SK-N-SH (cell line): ENCODE results near the gene NFRKB. TPM values are rescaled to one million over a fixed set of nuclear protein-coding genes. Genes with fewer than 3 reads are reported as not detected.

Source experiments
- CTCF ChIA-PET: fragments of 300-600, 350-600 bp; formaldehyde crosslinking; extraction: SDS; loops from one replicate; lab custom pipeline; 2021; lab: Yijun Ruan, JAX
- POLR2A ChIA-PET: fragments of 350-600 bp; sonication (Branson Sonifier 250); formaldehyde crosslinking; extraction: SDS; loops from one replicate; lab custom pipeline; 2020; ENCODE audit warnings: antibody characterized with exemption, inconsistent platforms; lab: Yijun Ruan, JAX
- DNase-seq: peaks from one replicate; pipeline ENCODE4 v3.0.0; 2012
- H2AFZ ChIP-seq: fragments of 200-600 bp; sonication (generic); 2 replicates; pipeline ENCODE4 v1.8.1; 2016; ENCODE audit warnings: antibody characterized with exemption, mild to moderate bottlenecking, low read depth
- H3F3A ChIP-seq: fragments of 200-600 bp; sonication (generic); replicated peaks from 2 replicates; pipeline ENCODE3; 2016; ENCODE audit warnings: antibody characterized with exemption, mild to moderate bottlenecking; ENCODE audit not compliant: insufficient read depth
- H3K27ac ChIP-seq, 2 experiments: fragments of 200-500 bp in 1 of 2; fragments of 200-600 bp in 1 of 2; sonication (Bioruptor generic) in 1 of 2; sonication (generic), shearing (Covaris generic) in 1 of 2; 2 replicates each; pipeline versions ENCODE4 v1.5.1 to v1.6.1; 2014 to 2016; ENCODE audit warnings: low read depth in 2 of 2, inconsistent platforms in 1 of 2, low read length in 1 of 2, mild to moderate bottlenecking in 1 of 2, mixed read lengths in 1 of 2
- H3K27me3 ChIP-seq: fragments of 200-600 bp; sonication (generic), shearing (Covaris generic); 2 replicates; pipeline ENCODE4 v1.6.1; 2016; ENCODE audit warnings: mixed run types; ENCODE audit not compliant: insufficient read depth
- H3K36me3 ChIP-seq, 2 experiments: fragments of 200-500 bp in 1 of 2; fragments of 200-600 bp in 1 of 2; sonication (Bioruptor generic) in 1 of 2; sonication (generic) in 1 of 2; replicated peaks in 1 of 2; 2 replicates each; pipeline versions ENCODE3 to v1.5.1; 2014 to 2016; ENCODE audit warnings: low read length in 1 of 2, mild to moderate bottlenecking in 1 of 2; ENCODE audit not compliant: insufficient read depth in 2 of 2, control insufficient read depth in 1 of 2
- H3K4me1 ChIP-seq, 2 experiments: fragments of 200-500 bp in 1 of 2; fragments of 200-600 bp in 1 of 2; sonication (Bioruptor generic) in 1 of 2; sonication (generic), shearing (Covaris generic) in 1 of 2; 2 replicates each; pipeline versions ENCODE4 v1.5.1 to v1.6.1; 2014 to 2016; ENCODE audit warnings: low read depth in 1 of 2, low read length in 1 of 2, mixed run types in 1 of 2; ENCODE audit not compliant: insufficient read depth in 2 of 2, control insufficient read depth in 1 of 2
- H3K4me2 ChIP-seq: fragments of 200-600 bp; sonication (generic), shearing (Covaris generic); 2 replicates; pipeline ENCODE4 v1.6.1; 2017; ENCODE audit warnings: mixed run types
- H3K4me3 ChIP-seq, 2 experiments: fragments of 200-500 bp in 1 of 2; fragments of 200-600 bp in 1 of 2; sonication (Bioruptor generic) in 1 of 2; sonication (generic), shearing (Covaris generic) in 1 of 2; 2 replicates each; pipeline versions ENCODE4 v1.5.1 to v1.8.1; 2014 to 2016; ENCODE audit warnings: low read depth in 2 of 2, inconsistent platforms in 1 of 2, low read length in 1 of 2, mild to moderate bottlenecking in 1 of 2, mixed read lengths in 1 of 2, moderate library complexity in 1 of 2
- H3K79me2 ChIP-seq: fragments of 200-600 bp; sonication (generic); 2 replicates; pipeline ENCODE4 v1.8.1; 2017; ENCODE audit warnings: mild to moderate bottlenecking; ENCODE audit not compliant: insufficient read depth
- H3K9ac ChIP-seq: fragments of 200-600 bp; sonication (generic); 2 replicates; pipeline ENCODE4 v1.6.1; 2017; ENCODE audit warnings: mixed run types
- H3K9me2 ChIP-seq: fragments of 200-600 bp; sonication (generic); 2 replicates; pipeline ENCODE4 v1.6.1; 2017; ENCODE audit warnings: mixed run types
- H3K9me3 ChIP-seq: fragments of 200-600 bp; sonication (generic); 2 replicates; pipeline ENCODE4 v1.6.1; 2017; ENCODE audit warnings: mixed run types, mild to moderate bottlenecking, moderate library complexity
- H4K20me1 ChIP-seq: fragments of 200-600 bp; sonication (generic); 2 replicates; pipeline ENCODE4 v1.6.1; 2017; ENCODE audit warnings: mild to moderate bottlenecking, mixed run types; ENCODE audit not compliant: insufficient read depth
- CHD2 ChIP-seq: fragments of 150-350 bp; IDR thresholded peaks from 2 replicates; pipeline ENCODE4 v1.6.1; 2018; ENCODE audit warnings: low read length; ENCODE audit not compliant: partially characterized antibody
- CTCF ChIP-seq: fragments of 200-600 bp; sonication (generic); IDR thresholded peaks from 2 replicates; pipeline ENCODE4 v1.6.1; 2017; ENCODE audit warnings: antibody characterized with exemption, mild to moderate bottlenecking, moderate library complexity
- ELF1 ChIP-seq: IDR thresholded peaks from 2 replicates; pipeline ENCODE4 v1.4.0; 2012
- EP300 ChIP-seq, 2 experiments: IDR thresholded peaks; 2 replicates each; pipeline versions ENCODE4 v1.4.0 to v1.6.1; 2012; ENCODE audit warnings: borderline replicate concordance in 1 of 2, low read depth in 1 of 2, low read length in 1 of 2
- GATA2 ChIP-seq: sonication (generic); formaldehyde crosslinking; IDR thresholded peaks from 2 replicates; pipeline ENCODE4 v1.5.0; 2020; ENCODE audit warnings: mild to moderate bottlenecking, missing genetic modification reagents
- NFIC ChIP-seq: IDR thresholded peaks from 2 replicates; pipeline ENCODE4 v1.4.0; 2012; ENCODE audit warnings: borderline replicate concordance
- NRF1 ChIP-seq: IDR thresholded peaks from 2 replicates; pipeline ENCODE4 v1.6.1; 2012; ENCODE audit warnings: low read depth, mild to moderate bottlenecking, low read length
- PBX3 ChIP-seq: IDR thresholded peaks from 2 replicates; pipeline ENCODE4; 2012
- POLR2AphosphoS5 ChIP-seq: IDR thresholded peaks from 2 replicates; pipeline ENCODE4 v1.6.1; 2012; ENCODE audit warnings: low read depth, low read length
- RAD21 ChIP-seq: IDR thresholded peaks from 2 replicates; pipeline ENCODE4 v1.6.1; 2012; ENCODE audit warnings: mild to moderate bottlenecking, low read length
- RCOR1 ChIP-seq: fragments of 150-350 bp; IDR thresholded peaks from 2 replicates; pipeline ENCODE4 v1.6.1; 2017; ENCODE audit warnings: antibody characterized with exemption, low read length
- REST ChIP-seq: IDR thresholded peaks from 2 replicates; pipeline ENCODE4 v1.6.1; 2012; ENCODE audit warnings: mild to moderate bottlenecking, low read depth, low read length, moderate library complexity
- RFX5 ChIP-seq: IDR thresholded peaks from 2 replicates; pipeline ENCODE4 v1.6.1; 2012; ENCODE audit warnings: mild to moderate bottlenecking, improper control_type of control experiment, low read length
- RXRA ChIP-seq: IDR thresholded peaks from 2 replicates; pipeline ENCODE4 v1.4.0; 2012; ENCODE audit warnings: low read depth, mild to moderate bottlenecking, borderline replicate concordance
- TEAD4 ChIP-seq: IDR thresholded peaks from 2 replicates; pipeline ENCODE4 v1.4.0; 2012; ENCODE audit warnings: mild to moderate bottlenecking, borderline replicate concordance; ENCODE audit not compliant: insufficient read depth
- WGBS: methylation state at CpG from one replicate; pipeline ENCODE4 v1.1.6; 2017; ENCODE audit warnings: low lambda C conversion rate; 5-methylcytosine and 5-hydroxymethylcytosine counted together
- polyA plus RNA-seq, 3 experiments: library from polyadenylated mRNA; depleted of rRNA; stranded (reverse); fragments of >200 nt; gene quantifications; 2 replicates each; pipeline ENCODE4 v1.2.3, GENCODE V29; 2012

Gene NFRKB
- polyA plus RNA-seq, 1 of the 3 experiments (the other 2 are of a cell fraction): 13.5 TPM

- no peak overlapping the region for H3K27ac ChIP-seq
- no peak overlapping the region for H3K4me3 ChIP-seq
- H3K79me2 ChIP-seq: no peaks in the 10 kb centered on the region
- no peaks in the 10 kb centered on the region for H3K9me3 ChIP-seq
- no peaks in the 10 kb centered on the region for H4K20me1 ChIP-seq
- H3K27me3 ChIP-seq: no peaks in the 10 kb centered on the region
- TF ChIP-seq CTCF: no peak
- no peak for TF ChIP-seq NRF1
- no peak for TF ChIP-seq GATA2 (CRISPR knock-in tag)
- TF ChIP-seq RAD21: no peak
- TF ChIP-seq POLR2AphosphoS5: no peak
- no peak for TF ChIP-seq RFX5
- no peak for TF ChIP-seq RXRA
- TF ChIP-seq NFIC: no peak
- no peak for TF ChIP-seq REST
- TF ChIP-seq EP300 (IDR thresholded peaks at IDR 0.05; ENCODE audit: borderline replicate concordance in 1 of 2, low read depth in 1 of 2, low read length in 1 of 2): no peak
- no peak for TF ChIP-seq PBX3
- no peak for TF ChIP-seq TEAD4
- no peak for TF ChIP-seq CHD2
- TF ChIP-seq RCOR1: no peak
- TF ChIP-seq ELF1: no peak
- TF ChIP-seq, all 33 proteins: peak for 0
- DNase-seq: no peak
- Histone ChIP-seq H3F3A (no peaks in the 10 kb centered on the region), H2AFZ (no peak overlapping the region), H3K9ac (no peak overlapping the region), H3K36me3 (peaks cover 0 to 14% of the 10 kb centered on the region in 2 experiments), H3K9me2 (no peaks in the 10 kb centered on the region), H3K4me1 (peaks cover 0 to 6% of the 10 kb centered on the region in 2 experiments; a peak in 1 of 4 replicates), H3K4me2 (no peak overlapping the region)
- ChIA-PET CTCF (interaction anchor here (0.8 to 5.0 kb wide), 2 partner anchors 36 to 201 kb away, joined by 3 to 23 read pairs; no protein-coding TSS in a partner anchor), POLR2A (no interaction called here)
- 95% methylated on average over 12 of the region's 13 CpGs for WGBS
Measured at GRCh38 chr11:129930743-129931142, 35.4 kb upstream of the NFRKB start.
